HepG2 (cell line): ENCODE data around the gene AFG1L. TPM values are rescaled to one million over a fixed set of nuclear protein-coding genes. Genes with fewer than 3 reads are reported as not detected.

Experiments
- ATAC-seq: fragments of 200-7000 bp; cut with Tn5 transposase; 3 replicates; pipeline ENCODE4 v1.9.1; 2020; ENCODE audit warnings: mild to moderate bottlenecking, moderate library complexity
- BruUV-seq: library from RNA; stranded (reverse); fragments of 400-500 nt; replicated peaks from 2 replicates; lab custom pipeline; 2021; lab: Mats Ljungman, UMichigan
- CTCF ChIA-PET: fragments of 300-600 bp; formaldehyde crosslinking; extraction: SDS; loops from one replicate; lab custom pipeline; 2021; ENCODE audit warnings: low total read pairs, inconsistent platforms, low intra/inter-chr PET ratio; lab: Yijun Ruan, JAX
- POLR2A ChIA-PET: fragments of 350-600 bp; sonication (Branson Sonifier 250); formaldehyde crosslinking; loops from one replicate; lab custom pipeline; 2020; ENCODE audit warnings: antibody characterized with exemption, inconsistent platforms; lab: Yijun Ruan, JAX
- DNase-seq: peaks from one replicate; pipeline ENCODE4 v3.0.0-alpha.2; 2015; ENCODE audit warnings: low spot score
- FAIRE-seq: peaks from 3 replicates; lab custom pipeline; 2011; peaks lifted over from hg19 to GRCh38; lab: Jason Lieb, UNC
- H2AFZ ChIP-seq: one replicate; pipeline ENCODE4 v1.6.1; 2011; ENCODE audit warnings: low read length, inconsistent platforms
- H3K27ac ChIP-seq: fragments of 300-600 bp; 3 replicates; pipeline ENCODE4 v1.8.0; 2011; ENCODE audit warnings: mixed run types, mild to moderate bottlenecking, mixed read lengths, low read length, inconsistent platforms; ENCODE audit not compliant: insufficient read depth; ENCODE audit errors: extremely low read length
- H3K27me3 ChIP-seq, 2 experiments: fragments of 200-600 bp in 1 of 2; 2 replicates in 1 of 2; 3 replicates in 1 of 2; pipeline versions ENCODE4 v1.6.0 to v1.8.0; 2011; ENCODE audit warnings: low read length in 2 of 2, mild to moderate bottlenecking in 2 of 2, moderate library complexity in 2 of 2, inconsistent platforms in 1 of 2; ENCODE audit not compliant: insufficient read depth in 2 of 2, control insufficient read depth in 1 of 2
- H3K36me3 ChIP-seq, 2 experiments: fragments of 200-600 bp in 1 of 2; replicated peaks in 1 of 2; 2 replicates in 1 of 2; 3 replicates in 1 of 2; pipeline versions ENCODE4 v1.5.1 to v1.8.0; 2011; ENCODE audit warnings: low read length in 2 of 2, inconsistent platforms in 1 of 2; ENCODE audit not compliant: insufficient read depth in 2 of 2, control insufficient read depth in 1 of 2
- H3K4me1 ChIP-seq: 2 replicates; pipeline ENCODE4 v1.5.1; 2012; ENCODE audit warnings: low read length, inconsistent platforms; ENCODE audit not compliant: insufficient read depth
- H3K4me2 ChIP-seq: 2 replicates; pipeline ENCODE4 v1.6.0; 2011; ENCODE audit warnings: low read depth, low read length, inconsistent platforms
- H3K4me3 ChIP-seq, 3 experiments: fragments of 200-600 bp in 1 of 3; sonication (generic), shearing (Covaris generic) in 1 of 3; replicated peaks in 1 of 3; 2 replicates each; pipeline ENCODE4 v1.5.1; 2011 to 2016; ENCODE audit warnings: low read length in 3 of 3, inconsistent platforms in 2 of 3, low read depth in 2 of 3, mild to moderate bottlenecking in 2 of 3, control low read depth in 1 of 3, mixed read lengths in 1 of 3; ENCODE audit not compliant: insufficient read depth in 1 of 3
- H3K79me2 ChIP-seq: one replicate; pipeline ENCODE4 v1.6.1; 2011; ENCODE audit warnings: low read length, inconsistent platforms; ENCODE audit not compliant: insufficient read depth
- H3K9ac ChIP-seq: 2 replicates; pipeline ENCODE4 v1.6.0; 2011; ENCODE audit warnings: mild to moderate bottlenecking, low read depth, low read length, inconsistent platforms; ENCODE audit not compliant: insufficient read depth
- H3K9me3 ChIP-seq: 2 replicates; pipeline ENCODE4 v1.5.1; 2012; ENCODE audit warnings: mild to moderate bottlenecking, low read length
- H4K20me1 ChIP-seq: 2 replicates; pipeline ENCODE4 v1.6.0; 2011; ENCODE audit warnings: inconsistent platforms, mild to moderate bottlenecking, low read length, moderate library complexity; ENCODE audit not compliant: insufficient read depth
- ASH2L ChIP-seq: fragments of 300-600, 200-600 bp; sonication (generic); IDR thresholded peaks from 2 replicates; pipeline ENCODE4 v1.7.0; 2017; ENCODE audit warnings: low read depth, mild to moderate bottlenecking, moderate library complexity, mixed read lengths, low read length; ENCODE audit not compliant: insufficient read length
- HDAC1 ChIP-seq: sonication (generic); formaldehyde crosslinking; IDR thresholded peaks from 2 replicates; pipeline ENCODE4 v1.5.1; 2020; ENCODE audit warnings: mild to moderate bottlenecking, missing genetic modification reagents
- MTA1 ChIP-seq: sonication (generic); formaldehyde crosslinking; IDR thresholded peaks from 2 replicates; pipeline ENCODE4 v1.4.0; 2020; ENCODE audit warnings: missing genetic modification reagents, mild to moderate bottlenecking, borderline replicate concordance
- YY1 ChIP-seq: IDR thresholded peaks from 2 replicates; pipeline ENCODE4 v1.6.1; 2011; ENCODE audit warnings: low read length, low read depth, moderate library complexity, mild to moderate bottlenecking; ENCODE audit not compliant: insufficient read depth, insufficient replicate concordance
- ZFYVE20 ChIP-seq: sonication (generic); formaldehyde crosslinking; IDR thresholded peaks from 2 replicates; pipeline ENCODE4 v1.8.0; 2023; ENCODE audit warnings: low read depth, mild to moderate bottlenecking, moderate library complexity, missing genetic modification reagents, borderline replicate concordance
- ZNF260 ChIP-seq: sonication (generic); formaldehyde crosslinking; IDR thresholded peaks from 2 replicates; pipeline ENCODE4 v1.4.0; 2020; ENCODE audit warnings: missing genetic modification reagents, low read depth, mild to moderate bottlenecking, borderline replicate concordance
- ZNF615 ChIP-seq: sonication (generic); formaldehyde crosslinking; IDR thresholded peaks from 2 replicates; pipeline ENCODE4 v1.5.0; 2020; ENCODE audit warnings: mild to moderate bottlenecking, missing genetic modification reagents, borderline replicate concordance
- WGBS: methylation state at CpG from one replicate; pipeline ENCODE4 v1.1.6; 2017; ENCODE audit warnings: low lambda C conversion rate; 5-methylcytosine and 5-hydroxymethylcytosine counted together
- in situ Hi-C: cut with HindIII; loops from 2 replicates; pipeline ENCODE4 v1.10.0; 2017; ENCODE audit warnings: low pct_unique_long_range_greater_than_20kb; ENCODE audit not compliant: extremely low pct_ligation_motif_present
- intact Hi-C: fragments of 100-400 bp; cut with micrococcal nuclease; formaldehyde crosslinking; loops from one replicate; pipeline ENCODE4 v1.10.0; 2022; ENCODE audit not compliant: unreplicated experiment
- polyA plus RNA-seq, 8 experiments: library from polyadenylated mRNA; depleted of rRNA in 3 of 8; stranded (reverse) in 7 of 8; unstranded in 1 of 8; fragments of >200 nt; fragmentation: Illumina TruSeq in 4 of 8; extraction: Trizol in 4 of 8; gene quantifications; 2 replicates each; pipeline versions ENCODE4 v1.2.1 to v1.2.3, GENCODE V29; 2011 to 2016; ENCODE audit warnings: low read depth in 4 of 8, missing spikeins in 1 of 8, mixed read lengths in 1 of 8; ENCODE audit not compliant: insufficient read depth in 1 of 8
- total RNA-seq, 5 experiments: library from RNA; depleted of rRNA; stranded (reverse); fragments of >200 nt; fragmentation: Illumina TruSeq; extraction: Trizol; gene quantifications; 2 replicates each; pipeline ENCODE4 v1.2.3, GENCODE V29; 2016; ENCODE audit warnings: low read depth in 1 of 5
- TF ChIP-seq, protein P1 (sequence below): sonication (generic); formaldehyde crosslinking; IDR thresholded peaks from 2 replicates; pipeline ENCODE4 v1.4.0; 2020; ENCODE audit warnings: missing genetic modification reagents
- TF ChIP-seq, protein P2 (sequence below): sonication (generic); formaldehyde crosslinking; IDR thresholded peaks from 2 replicates; pipeline ENCODE4 v1.5.0; 2020; ENCODE audit warnings: missing genetic modification reagents
- TF ChIP-seq, protein P3 (sequence below): sonication (generic); formaldehyde crosslinking; IDR thresholded peaks from 2 replicates; pipeline ENCODE4 v1.8.1; 2023; ENCODE audit warnings: mild to moderate bottlenecking, missing genetic modification reagents
- TF ChIP-seq, protein P4 (sequence below): sonication (generic); formaldehyde crosslinking; IDR thresholded peaks from 2 replicates; pipeline ENCODE4 v1.4.0; 2020; ENCODE audit warnings: mild to moderate bottlenecking, low read depth, missing genetic modification reagents

The AFG1L gene
- total and polyA plus RNA-seq, 2 of the 13 experiments (the other 11 are each of a cell fraction or from before 2014, with no cell fraction given) = 3.1 to 14.0 TPM

DNA sequence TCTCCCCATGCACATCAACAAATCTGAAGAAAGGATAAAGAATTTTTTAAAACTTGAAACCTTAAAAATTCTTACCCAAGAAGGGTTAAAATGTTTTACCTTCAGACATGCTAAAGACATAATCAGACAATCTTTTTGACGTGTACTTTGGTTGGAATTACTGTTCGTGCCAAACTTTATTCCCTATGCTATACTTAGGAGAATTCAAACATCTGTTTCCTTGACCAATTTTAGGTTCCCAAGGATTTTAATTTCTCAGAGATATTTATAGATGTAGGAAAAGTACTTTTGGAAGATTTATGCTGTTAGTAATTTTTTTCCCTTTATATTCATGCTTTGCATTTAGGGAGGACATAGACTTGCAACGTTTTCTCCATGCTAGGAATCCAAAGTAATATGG lies 108.4 kb downstream of the AFG1L start:
- no peaks in the 10 kb centered on the region for H3K36me3 ChIP-seq
- intact Hi-C loops = no loop called here
- H3K9me3 ChIP-seq = no peaks in the 10 kb centered on the region
- DNase-seq (no peak), ATAC-seq (no peak), FAIRE-seq (no peak)
- ChIA-PET CTCF (no interaction called here), POLR2A (no interaction called here)
- H3K9ac ChIP-seq = no peak overlapping the region
- peaks cover 4% of the 10 kb centered on the region for H3K4me1 ChIP-seq
- TF ChIP-seq, protein P1, sequence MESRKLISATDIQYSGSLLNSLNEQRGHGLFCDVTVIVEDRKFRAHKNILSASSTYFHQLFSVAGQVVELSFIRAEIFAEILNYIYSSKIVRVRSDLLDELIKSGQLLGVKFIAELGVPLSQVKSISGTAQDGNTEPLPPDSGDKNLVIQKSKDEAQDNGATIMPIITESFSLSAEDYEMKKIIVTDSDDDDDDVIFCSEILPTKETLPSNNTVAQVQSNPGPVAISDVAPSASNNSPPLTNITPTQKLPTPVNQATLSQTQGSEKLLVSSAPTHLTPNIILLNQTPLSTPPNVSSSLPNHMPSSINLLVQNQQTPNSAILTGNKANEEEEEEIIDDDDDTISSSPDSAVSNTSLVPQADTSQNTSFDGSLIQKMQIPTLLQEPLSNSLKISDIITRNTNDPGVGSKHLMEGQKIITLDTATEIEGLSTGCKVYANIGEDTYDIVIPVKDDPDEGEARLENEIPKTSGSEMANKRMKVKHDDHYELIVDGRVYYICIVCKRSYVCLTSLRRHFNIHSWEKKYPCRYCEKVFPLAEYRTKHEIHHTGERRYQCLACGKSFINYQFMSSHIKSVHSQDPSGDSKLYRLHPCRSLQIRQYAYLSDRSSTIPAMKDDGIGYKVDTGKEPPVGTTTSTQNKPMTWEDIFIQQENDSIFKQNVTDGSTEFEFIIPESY = no peak
- in situ Hi-C loops = no loop called here
- H2AFZ ChIP-seq = no peak overlapping the region
- H3K79me2 ChIP-seq = no peaks in the 10 kb centered on the region
- H3K4me2 ChIP-seq = no peak overlapping the region
- 88% methylated on average over 3 of the region's 3 CpGs for WGBS
- no peaks in the 10 kb centered on the region for H3K27me3 ChIP-seq
- no peak overlapping the region for H3K27ac ChIP-seq
- no peak overlapping the region for H3K4me3 ChIP-seq
- no TSS peak for BruUV-seq
- H4K20me1 ChIP-seq = no peaks in the 10 kb centered on the region

DNA sequence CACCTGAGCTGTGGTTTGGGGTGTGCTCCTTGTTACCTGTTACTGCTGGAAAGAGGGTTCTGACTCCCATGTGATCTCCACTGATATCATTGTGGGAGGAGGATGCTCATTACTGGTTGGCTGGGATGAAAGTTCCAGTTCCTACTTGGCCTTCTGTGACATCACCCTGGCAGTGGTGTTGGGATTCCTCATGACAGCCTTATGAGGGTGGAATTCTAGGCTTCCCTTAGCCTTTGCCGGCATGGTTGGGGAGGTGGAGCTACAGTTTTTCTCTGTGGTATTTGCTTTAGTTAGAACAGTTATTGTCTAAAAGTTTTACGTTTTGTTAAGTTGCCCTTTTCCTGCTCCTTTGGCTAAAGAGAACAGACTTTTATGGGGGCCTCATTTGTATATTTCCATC lies 112.1 kb downstream of the AFG1L start:
- in situ Hi-C loops = no loop called here
- ATAC-seq (no peak), DNase-seq (no peak), FAIRE-seq (no peak)
- Histone ChIP-seq H3K36me3 (no peaks in the 10 kb centered on the region), H3K79me2 (no peaks in the 10 kb centered on the region), H4K20me1 (no peaks in the 10 kb centered on the region), H2AFZ (no peak overlapping the region), H3K27me3 (no peaks in the 10 kb centered on the region), H3K4me1 (peaks cover 12% of the 10 kb centered on the region), H3K9me3 (no peaks in the 10 kb centered on the region), H3K4me2 (no peak overlapping the region), H3K9ac (no peak overlapping the region), H3K4me3 (no peak overlapping the region), H3K27ac (no peak overlapping the region)
- CTCF ChIA-PET = no interaction called here
- POLR2A ChIA-PET = no interaction called here
- BruUV-seq = no TSS peak
- TF ChIP-seq MTA1 (CRISPR knock-in tag) (no peak), ZFYVE20 (CRISPR knock-in tag) (no peak), HDAC1 (CRISPR knock-in tag) (no peak), ASH2L (no peak), ZNF615 (CRISPR knock-in tag) (no peak), YY1 (no peak), ZNF260 (CRISPR knock-in tag) (no peak)
- TF ChIP-seq, protein P2, sequence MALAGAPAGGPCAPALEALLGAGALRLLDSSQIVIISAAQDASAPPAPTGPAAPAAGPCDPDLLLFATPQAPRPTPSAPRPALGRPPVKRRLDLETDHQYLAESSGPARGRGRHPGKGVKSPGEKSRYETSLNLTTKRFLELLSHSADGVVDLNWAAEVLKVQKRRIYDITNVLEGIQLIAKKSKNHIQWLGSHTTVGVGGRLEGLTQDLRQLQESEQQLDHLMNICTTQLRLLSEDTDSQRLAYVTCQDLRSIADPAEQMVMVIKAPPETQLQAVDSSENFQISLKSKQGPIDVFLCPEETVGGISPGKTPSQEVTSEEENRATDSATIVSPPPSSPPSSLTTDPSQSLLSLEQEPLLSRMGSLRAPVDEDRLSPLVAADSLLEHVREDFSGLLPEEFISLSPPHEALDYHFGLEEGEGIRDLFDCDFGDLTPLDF (CRISPR knock-in tag) = no peak
- TF ChIP-seq, protein P3, sequence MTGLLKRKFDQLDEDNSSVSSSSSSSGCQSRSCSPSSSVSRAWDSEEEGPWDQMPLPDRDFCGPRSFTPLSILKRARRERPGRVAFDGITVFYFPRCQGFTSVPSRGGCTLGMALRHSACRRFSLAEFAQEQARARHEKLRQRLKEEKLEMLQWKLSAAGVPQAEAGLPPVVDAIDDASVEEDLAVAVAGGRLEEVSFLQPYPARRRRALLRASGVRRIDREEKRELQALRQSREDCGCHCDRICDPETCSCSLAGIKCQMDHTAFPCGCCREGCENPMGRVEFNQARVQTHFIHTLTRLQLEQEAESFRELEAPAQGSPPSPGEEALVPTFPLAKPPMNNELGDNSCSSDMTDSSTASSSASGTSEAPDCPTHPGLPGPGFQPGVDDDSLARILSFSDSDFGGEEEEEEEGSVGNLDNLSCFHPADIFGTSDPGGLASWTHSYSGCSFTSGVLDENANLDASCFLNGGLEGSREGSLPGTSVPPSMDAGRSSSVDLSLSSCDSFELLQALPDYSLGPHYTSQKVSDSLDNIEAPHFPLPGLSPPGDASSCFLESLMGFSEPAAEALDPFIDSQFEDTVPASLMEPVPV (CRISPR knock-in tag) = no peak
- TF ChIP-seq, protein P4, sequence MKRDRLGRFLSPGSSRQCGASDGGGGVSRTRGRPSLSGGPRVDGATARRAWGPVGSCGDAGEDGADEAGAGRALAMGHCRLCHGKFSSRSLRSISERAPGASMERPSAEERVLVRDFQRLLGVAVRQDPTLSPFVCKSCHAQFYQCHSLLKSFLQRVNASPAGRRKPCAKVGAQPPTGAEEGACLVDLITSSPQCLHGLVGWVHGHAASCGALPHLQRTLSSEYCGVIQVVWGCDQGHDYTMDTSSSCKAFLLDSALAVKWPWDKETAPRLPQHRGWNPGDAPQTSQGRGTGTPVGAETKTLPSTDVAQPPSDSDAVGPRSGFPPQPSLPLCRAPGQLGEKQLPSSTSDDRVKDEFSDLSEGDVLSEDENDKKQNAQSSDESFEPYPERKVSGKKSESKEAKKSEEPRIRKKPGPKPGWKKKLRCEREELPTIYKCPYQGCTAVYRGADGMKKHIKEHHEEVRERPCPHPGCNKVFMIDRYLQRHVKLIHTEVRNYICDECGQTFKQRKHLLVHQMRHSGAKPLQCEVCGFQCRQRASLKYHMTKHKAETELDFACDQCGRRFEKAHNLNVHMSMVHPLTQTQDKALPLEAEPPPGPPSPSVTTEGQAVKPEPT (CRISPR knock-in tag) = no peak
- 98% methylated on average over 2 of the region's 2 CpGs for WGBS
- intact Hi-C loops = no loop called here
